AG09319 (cell line): ENCODE measurements around the gene FAM217B.

Experiments used
- DNase-seq: peaks from one replicate; pipeline ENCODE4 v3.0.0-alpha.2; 2010; ENCODE audit warnings: low read depth; ENCODE audit errors: extremely low read depth
- CTCF ChIP-seq: IDR thresholded peaks from 2 replicates; pipeline ENCODE4 v1.5.1; 2011; ENCODE audit warnings: low read depth, mild to moderate bottlenecking, inconsistent platforms, low read length, moderate library complexity

FAM217B gene

GRCh38 chr20:59940129-59940955 is at the start of gene FAM217B, which contains the start of gene PPP1R3D:
FAM217B (plus strand) TSS chr20:59940389; CDS start chr20:59943944, 3,555 bp downstream.
PPP1R3D (minus strand) TSS chr20:59940305; CDS start chr20:59939931, 374 bp downstream.
- peak; percentile 93 for DNase-seq
- no peak for TF ChIP-seq CTCF

GRCh38 chr20:59891581-59891980 is 48.6 kb upstream of the FAM217B start:
- no peak for DNase-seq
- TF ChIP-seq CTCF = no peak

GRCh38 chr20:59895908-59896307 is 44.3 kb upstream of the FAM217B start:
- no peak for DNase-seq
- TF ChIP-seq CTCF = no peak

- no peak for TF ChIP-seq CTCF
- no peak for DNase-seq
These were observed 37.7 kb upstream of the FAM217B start for GRCh38 chr20:59902470-59902869.

GRCh38 chr20:59903621-59904020 is 36.6 kb upstream of the FAM217B start:
- no peak for TF ChIP-seq CTCF

GRCh38 chr20:59908855-59909254 is 31.3 kb upstream of the FAM217B start:
- TF ChIP-seq CTCF = no peak
- no peak for DNase-seq

More at GRCh38 chr20:59903621-59904020, 36.6 kb upstream of the FAM217B start:
- no peak for DNase-seq

- DNase-seq = no peak
- no peak for TF ChIP-seq CTCF
These were observed 29.1 kb upstream of the FAM217B start for GRCh38 chr20:59911041-59911440.
